Hepatocyte (in vitro differentiated cells): Measurements from ENCODE around the gene ABL1. TPM values are rescaled to one million over a fixed set of nuclear protein-coding genes. Genes with fewer than 3 reads are reported as not detected.

ENCODE experiments used
- DNase-seq: peaks from one replicate; pipeline ENCODE4 v3.0.0-alpha.2; 2016; ENCODE audit warnings: low spot score
- H2AFZ ChIP-seq: fragments of 200-600 bp; sonication (generic); 2 replicates; pipeline ENCODE4 v1.6.0; 2016; ENCODE audit warnings: antibody characterized with exemption, mild to moderate bottlenecking
- H3K27ac ChIP-seq: fragments of 200-600 bp; sonication (generic); 2 replicates; pipeline ENCODE4 v1.5.1; 2016; ENCODE audit warnings: mild to moderate bottlenecking
- H3K27me3 ChIP-seq: fragments of 200-600 bp; sonication (generic); 2 replicates; pipeline ENCODE4 v1.6.1; 2016
- H3K36me3 ChIP-seq: fragments of 200-600 bp; sonication (generic); replicated peaks from 2 replicates; pipeline ENCODE4 v1.5.1; 2016; ENCODE audit warnings: low read depth; ENCODE audit not compliant: insufficient read depth
- H3K4me1 ChIP-seq: fragments of 200-600 bp; sonication (generic); 2 replicates; pipeline ENCODE4 v1.5.1; 2016; ENCODE audit warnings: mild to moderate bottlenecking, moderate library complexity; ENCODE audit not compliant: insufficient read depth
- H3K4me2 ChIP-seq: fragments of 200-600 bp; sonication (generic); 2 replicates; pipeline ENCODE4 v1.6.0; 2016
- H3K4me3 ChIP-seq: fragments of 200-600 bp; sonication (generic); 2 replicates; pipeline ENCODE4 v1.5.1; 2016; ENCODE audit warnings: mild to moderate bottlenecking
- H3K79me2 ChIP-seq: fragments of 200-600 bp; sonication (generic); 2 replicates; pipeline ENCODE4 v1.6.0; 2017; ENCODE audit warnings: mild to moderate bottlenecking
- H3K9me2 ChIP-seq: fragments of 200-600 bp; sonication (generic); replicated peaks from 2 replicates; pipeline ENCODE4 v1.6.0; 2017; ENCODE audit warnings: mild to moderate bottlenecking; ENCODE audit not compliant: insufficient read depth
- H3K9me3 ChIP-seq: fragments of 200-600 bp; sonication (generic); 2 replicates; pipeline ENCODE4 v1.5.1; 2016; ENCODE audit warnings: low read depth, mild to moderate bottlenecking
- H4K20me1 ChIP-seq: fragments of 200-600 bp; sonication (generic); 2 replicates; pipeline ENCODE4 v1.6.0; 2016; ENCODE audit warnings: mild to moderate bottlenecking; ENCODE audit not compliant: insufficient read depth, poor library complexity, severe bottlenecking
- EZH2 ChIP-seq: fragments of 200-600 bp; sonication (generic); IDR thresholded peaks from 2 replicates; pipeline ENCODE4 v1.6.1; 2016; ENCODE audit warnings: antibody characterized with exemption, mild to moderate bottlenecking, borderline replicate concordance
- EZH2phosphoT487 ChIP-seq: fragments of 200-600 bp; sonication (generic); IDR thresholded peaks from one replicate; pipeline ENCODE4 v1.6.1; 2018; ENCODE audit warnings: antibody characterized with exemption, mild to moderate bottlenecking, low read depth, moderate library complexity; ENCODE audit not compliant: unreplicated experiment, severe bottlenecking
- WGBS: methylation state at CpG from one replicate; pipeline ENCODE4 v1.1.6; 2016; ENCODE audit warnings: low lambda C conversion rate; ENCODE audit errors: missing lambda C conversion rate; 5-methylcytosine and 5-hydroxymethylcytosine counted together
- polyA plus RNA-seq: library from polyadenylated mRNA; unstranded; fragments of >200 nt; fragmentation: Nextera tagmentation; extraction: Ambion mirVana; gene quantifications from 2 replicates; pipeline ENCODE4 v1.2.1, GENCODE V29; 2016
- total RNA-seq: library from RNA; depleted of rRNA; stranded (reverse); fragments of >200 nt; gene quantifications from 2 replicates; pipeline ENCODE4 v1.2.3, GENCODE V29; 2014
- TF ChIP-seq, protein P1 (sequence below): fragments of 200-600 bp; sonication (generic); IDR thresholded peaks from 2 replicates; pipeline ENCODE4 v1.5.1; 2016; ENCODE audit warnings: antibody characterized with exemption, mild to moderate bottlenecking; ENCODE audit not compliant: poor library complexity

ABL1 gene
- total and polyA plus RNA-seq, 2 experiments from 2014 or later: 43.2 to 46.6 TPM

DNA sequence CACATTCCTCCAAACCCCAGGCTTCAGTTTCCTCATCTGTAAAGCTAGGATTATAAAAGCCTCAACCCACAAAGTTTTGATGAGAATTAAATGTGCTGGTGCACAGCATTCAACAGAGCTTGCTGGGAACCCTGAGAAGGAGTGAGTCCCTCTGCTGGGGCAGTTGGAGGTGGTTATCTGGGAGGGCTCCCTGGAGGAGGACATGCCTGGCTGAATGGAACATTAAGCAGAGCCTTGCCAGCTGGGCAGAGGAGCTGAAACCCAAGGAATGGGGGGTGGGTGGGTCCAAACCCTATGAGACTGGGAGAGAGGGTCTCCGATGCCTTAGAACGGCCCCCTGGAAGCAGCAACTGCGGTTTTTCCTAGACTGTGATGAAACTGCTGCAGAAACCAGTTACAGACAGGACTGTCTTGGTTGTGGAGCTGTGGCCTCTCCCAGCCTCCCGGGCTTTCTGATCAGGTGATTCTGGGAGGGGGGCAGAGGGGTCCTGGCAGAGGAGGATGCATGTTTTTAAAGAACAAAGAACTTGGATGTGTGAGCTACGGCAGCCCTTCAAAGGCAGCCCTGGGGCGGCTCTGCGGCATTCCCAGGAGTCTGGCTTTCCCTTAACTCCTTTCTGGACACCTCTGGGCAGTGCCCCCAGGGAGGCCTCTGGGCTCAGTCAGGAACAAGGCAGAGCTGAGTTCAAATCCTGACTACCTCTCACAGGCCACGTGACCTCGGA lies 83.2 kb downstream of the ABL1 start:
- no peak overlapping the region for H3K27ac ChIP-seq
- 74% methylated on average over 9 of the region's 9 CpGs for WGBS
- H3K4me2 ChIP-seq: no peak overlapping the region
- no peaks in the 10 kb centered on the region for H3K36me3 ChIP-seq
- H3K9me2 ChIP-seq: no peaks in the 10 kb centered on the region
- H3K27me3 ChIP-seq: no peaks in the 10 kb centered on the region
- DNase-seq: no peak
- no peak overlapping the region for H2AFZ ChIP-seq
- H4K20me1 ChIP-seq: no peaks in the 10 kb centered on the region
- H3K4me1 ChIP-seq: peaks cover 4% of the 10 kb centered on the region
- H3K9me3 ChIP-seq: no peaks in the 10 kb centered on the region
- no peaks in the 10 kb centered on the region for H3K79me2 ChIP-seq
- TF ChIP-seq EZH2: no peak
- no peak for TF ChIP-seq EZH2phosphoT487
- TF ChIP-seq, protein P1, sequence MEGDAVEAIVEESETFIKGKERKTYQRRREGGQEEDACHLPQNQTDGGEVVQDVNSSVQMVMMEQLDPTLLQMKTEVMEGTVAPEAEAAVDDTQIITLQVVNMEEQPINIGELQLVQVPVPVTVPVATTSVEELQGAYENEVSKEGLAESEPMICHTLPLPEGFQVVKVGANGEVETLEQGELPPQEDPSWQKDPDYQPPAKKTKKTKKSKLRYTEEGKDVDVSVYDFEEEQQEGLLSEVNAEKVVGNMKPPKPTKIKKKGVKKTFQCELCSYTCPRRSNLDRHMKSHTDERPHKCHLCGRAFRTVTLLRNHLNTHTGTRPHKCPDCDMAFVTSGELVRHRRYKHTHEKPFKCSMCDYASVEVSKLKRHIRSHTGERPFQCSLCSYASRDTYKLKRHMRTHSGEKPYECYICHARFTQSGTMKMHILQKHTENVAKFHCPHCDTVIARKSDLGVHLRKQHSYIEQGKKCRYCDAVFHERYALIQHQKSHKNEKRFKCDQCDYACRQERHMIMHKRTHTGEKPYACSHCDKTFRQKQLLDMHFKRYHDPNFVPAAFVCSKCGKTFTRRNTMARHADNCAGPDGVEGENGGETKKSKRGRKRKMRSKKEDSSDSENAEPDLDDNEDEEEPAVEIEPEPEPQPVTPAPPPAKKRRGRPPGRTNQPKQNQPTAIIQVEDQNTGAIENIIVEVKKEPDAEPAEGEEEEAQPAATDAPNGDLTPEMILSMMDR: no peak
- H3K4me3 ChIP-seq: no peak overlapping the region

DNA sequence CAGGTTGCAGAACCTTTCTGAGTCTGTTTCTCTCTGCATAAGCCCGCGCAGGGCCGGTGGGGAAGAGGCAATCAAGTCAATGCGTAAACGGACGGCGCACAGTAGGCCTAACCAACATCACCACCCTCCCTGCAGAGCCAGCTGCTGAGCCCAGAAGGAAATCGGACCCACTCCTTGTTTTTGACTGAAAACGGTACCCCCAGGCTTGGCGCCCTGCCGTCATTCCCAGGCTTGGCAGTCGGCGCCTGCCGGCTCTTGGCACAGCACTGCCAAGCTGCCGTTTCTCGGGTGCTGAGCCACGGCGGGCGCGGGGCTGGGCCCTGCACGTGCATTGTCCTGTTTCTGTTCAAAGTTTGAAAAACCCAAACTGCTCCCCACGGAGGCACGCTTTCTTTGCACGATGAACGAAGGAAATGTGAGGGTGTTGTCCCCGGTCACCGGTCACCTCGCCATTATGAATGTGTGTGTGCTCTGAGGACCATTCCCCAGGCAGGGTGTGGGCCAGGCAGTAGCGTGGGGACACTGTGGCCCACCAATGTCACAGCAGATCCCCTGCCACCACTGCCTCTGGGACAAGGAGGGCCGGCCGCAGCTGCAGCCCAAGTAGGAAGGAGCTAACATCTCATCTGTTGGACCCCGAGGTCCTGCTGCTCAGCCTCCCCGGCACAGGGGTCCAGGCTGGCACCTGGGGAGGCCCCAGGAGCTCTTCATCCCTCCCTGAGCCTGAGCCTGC lies 83.9 kb downstream of the ABL1 start:
- no peak overlapping the region for H3K4me3 ChIP-seq
- H4K20me1 ChIP-seq: no peaks in the 10 kb centered on the region
- no peak overlapping the region for H2AFZ ChIP-seq
- H3K9me3 ChIP-seq: no peaks in the 10 kb centered on the region
- H3K9me2 ChIP-seq: no peaks in the 10 kb centered on the region
- no peak overlapping the region for H3K27ac ChIP-seq
- DNase-seq: no peak
- H3K27me3 ChIP-seq: no peaks in the 10 kb centered on the region
- H3K36me3 ChIP-seq: no peaks in the 10 kb centered on the region
- H3K4me1 ChIP-seq: peaks cover 4% of the 10 kb centered on the region
- TF ChIP-seq EZH2phosphoT487 (no peak), EZH2 (no peak)
- TF ChIP-seq, protein P1: no peak
- WGBS: 93% methylated on average over 33 of the region's 33 CpGs
- no peak overlapping the region for H3K4me2 ChIP-seq
- no peaks in the 10 kb centered on the region for H3K79me2 ChIP-seq

DNA sequence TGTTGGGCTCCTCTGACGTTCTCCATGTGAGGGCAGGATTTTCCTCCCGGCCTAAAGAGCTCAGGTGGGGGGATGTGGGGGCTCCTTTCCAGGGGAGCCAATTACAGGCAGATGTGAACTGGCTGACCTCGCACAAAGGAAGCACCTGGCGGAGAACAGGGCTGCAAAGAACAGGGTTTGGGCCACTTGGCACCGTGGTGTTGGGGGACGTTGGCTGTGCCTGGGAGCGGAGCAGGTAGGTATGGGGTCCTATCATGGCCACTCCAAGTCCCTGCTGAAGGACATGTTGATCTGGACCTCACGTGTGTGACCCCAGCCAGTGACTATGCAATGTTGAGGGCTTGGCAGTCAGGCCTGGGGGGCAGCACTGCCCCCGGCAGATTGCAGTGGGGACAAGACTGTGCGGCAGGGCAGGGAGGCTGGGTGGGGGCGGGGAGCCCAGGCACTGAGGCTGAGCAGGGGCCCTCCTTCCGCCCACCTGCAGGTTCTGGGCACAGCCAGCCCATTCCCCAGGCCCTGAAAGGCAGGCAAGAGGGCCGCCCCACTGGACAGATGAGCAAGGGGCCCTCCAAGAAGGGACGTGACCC lies 84.6 kb downstream of the ABL1 start:
- no peak overlapping the region for H3K4me2 ChIP-seq
- no peaks in the 10 kb centered on the region for H3K9me2 ChIP-seq
- DNase-seq: no peak
- H3K4me3 ChIP-seq: no peak overlapping the region
- no peaks in the 10 kb centered on the region for H3K36me3 ChIP-seq
- H3K4me1 ChIP-seq: peaks cover 4% of the 10 kb centered on the region
- 85% methylated on average over 14 of the region's 14 CpGs for WGBS
- no peak overlapping the region for H2AFZ ChIP-seq
- H4K20me1 ChIP-seq: no peaks in the 10 kb centered on the region
- H3K9me3 ChIP-seq: no peaks in the 10 kb centered on the region
- no peak for TF ChIP-seq EZH2phosphoT487
- no peak for TF ChIP-seq EZH2
- TF ChIP-seq, protein P1: no peak
- H3K27me3 ChIP-seq: no peaks in the 10 kb centered on the region
- no peaks in the 10 kb centered on the region for H3K79me2 ChIP-seq
- no peak overlapping the region for H3K27ac ChIP-seq
